Epidermal melanocyte (primary cell): Measurements from ENCODE around the gene ACE.
"Not testable (repeated sequence)": the region's sequence is repeated elsewhere in the genome, so short reads cannot be mapped to it uniquely, and the experiment has no call there.

Experiments used
- DNase-seq: peaks from one replicate; pipeline ENCODE4 v3.0.0; 2011; ENCODE audit warnings: low spot score; ENCODE audit not compliant: insufficient read length

The ACE gene

DNA sequence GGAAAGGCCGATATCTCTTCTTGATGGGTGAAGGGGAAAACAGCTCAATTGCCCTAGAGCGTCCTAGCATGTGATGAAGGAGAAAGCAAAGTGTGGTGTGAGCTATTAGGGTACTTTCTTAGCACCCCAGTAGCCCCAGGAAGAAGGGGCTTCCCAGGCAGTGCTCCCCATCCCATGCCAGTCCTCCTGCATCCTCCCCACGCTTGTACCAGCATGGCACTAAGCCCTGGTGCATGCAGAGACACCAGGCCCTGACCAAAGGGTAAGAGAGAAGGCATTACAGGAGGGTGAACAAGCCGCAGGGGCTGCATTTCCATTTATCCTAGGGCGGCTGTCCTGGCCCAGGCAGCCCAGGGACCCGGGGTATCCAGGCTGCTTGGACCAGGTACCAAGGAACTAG is 33.8 kb upstream of the ACE start:
- no peak for DNase-seq

DNA sequence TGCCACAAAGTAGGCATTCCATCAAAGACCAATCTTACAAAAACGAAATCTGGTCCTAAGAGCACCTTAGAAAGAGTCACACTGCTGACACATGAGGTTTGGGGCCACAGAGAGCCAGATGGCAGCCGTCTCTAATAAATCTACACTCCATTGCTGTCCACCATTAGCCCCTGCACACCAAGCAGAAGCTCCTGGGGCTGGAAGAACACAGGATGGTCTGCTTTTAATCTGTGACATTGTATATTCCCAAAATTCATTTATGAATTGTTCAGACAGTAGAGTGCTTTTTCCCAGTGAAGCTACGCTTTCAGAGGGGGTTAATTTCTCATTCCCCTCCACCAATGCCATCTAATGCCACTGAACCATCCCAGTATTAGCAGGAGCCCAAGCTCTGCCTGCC is 32.4 kb upstream of the ACE start:
- DNase-seq: no peak

DNA sequence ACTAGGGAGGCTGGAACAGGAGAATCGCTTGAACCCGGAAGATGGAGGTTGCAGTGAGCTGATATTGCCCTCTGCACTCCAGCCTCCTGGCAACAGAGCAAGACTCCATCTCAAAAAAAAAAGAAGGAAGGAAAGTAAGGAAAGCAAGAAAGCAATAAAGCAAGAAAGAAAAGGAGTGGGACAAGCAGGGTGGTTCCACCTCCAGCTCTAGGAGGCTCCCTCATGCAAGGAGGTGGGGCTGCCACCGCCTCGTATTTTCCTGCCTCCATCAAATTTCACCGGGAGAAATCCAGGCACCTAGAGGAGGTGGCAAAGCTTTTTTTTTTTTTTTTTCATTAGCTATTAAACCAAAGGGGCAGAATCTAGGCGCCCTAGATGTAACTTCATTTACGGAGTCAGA is 31.8 kb upstream of the ACE start:
- no peak for DNase-seq

DNA sequence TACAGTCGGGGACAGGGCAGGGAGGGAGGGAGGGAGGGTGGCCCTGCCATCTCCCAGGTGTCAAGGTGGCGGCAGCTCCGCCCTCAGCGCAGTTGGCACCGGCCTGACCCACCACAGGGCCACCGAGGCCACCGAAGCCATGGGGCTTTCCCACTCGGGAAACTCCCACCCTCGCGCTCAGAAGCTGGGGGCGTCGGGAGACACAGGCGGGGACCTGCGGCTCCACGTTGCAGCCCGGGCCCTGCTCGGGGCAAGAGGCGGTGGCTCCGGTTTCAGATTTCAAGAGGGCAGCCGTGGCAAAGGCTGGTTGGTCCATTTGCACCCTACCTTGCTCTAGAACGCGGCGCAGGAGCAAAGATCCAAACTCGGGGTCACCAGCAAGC is 31.3 kb upstream of the ACE start:
- no peak for DNase-seq

DNA sequence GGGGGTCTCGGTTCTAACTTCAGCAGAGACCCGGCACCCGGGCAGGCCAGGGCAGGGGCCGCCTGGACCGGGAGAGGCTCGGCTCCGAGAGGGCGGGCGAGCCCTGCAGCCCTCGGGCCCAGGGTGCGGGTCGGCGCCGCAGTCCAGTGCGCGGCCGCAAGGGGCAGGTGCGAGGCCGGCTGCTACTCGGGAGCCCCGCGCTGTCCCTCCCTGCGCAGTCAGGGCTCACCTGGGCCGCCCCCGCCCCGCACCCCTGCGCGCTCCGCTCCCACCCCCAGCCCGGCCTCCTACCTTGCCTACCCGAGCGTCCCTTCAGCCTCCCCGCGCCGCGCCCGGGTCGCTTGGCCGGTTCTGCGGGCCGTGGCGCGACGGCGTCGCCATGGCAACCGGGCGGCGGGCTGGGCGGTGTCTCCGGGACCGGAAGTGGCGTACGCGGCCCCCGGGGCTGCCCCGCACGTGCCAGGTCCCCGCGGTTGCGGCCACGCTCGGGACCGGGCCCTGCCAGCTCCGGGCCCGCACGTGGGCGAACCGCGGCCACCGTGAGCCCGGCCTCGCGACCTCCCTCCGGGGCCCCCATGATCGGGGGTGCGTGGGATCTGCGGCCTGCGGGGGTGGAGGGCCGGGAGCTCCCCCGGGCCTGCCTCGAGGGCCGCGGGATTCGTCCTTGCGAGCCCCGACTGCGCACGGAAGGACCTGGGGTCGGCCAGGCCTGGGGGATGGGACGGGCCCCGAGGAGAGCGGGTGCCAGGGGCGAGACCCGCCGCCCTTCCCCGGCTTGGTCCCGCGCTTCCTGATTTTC is 30.7 kb upstream of the ACE start, which contains the start of gene CYB561:
TSS of gene CYB561 (minus strand) at position 353 of the 799 bp plus-strand sequence. CDS start 8,759 bp downstream, outside the sequence.
- peak; percentile 83 for DNase-seq

DNA sequence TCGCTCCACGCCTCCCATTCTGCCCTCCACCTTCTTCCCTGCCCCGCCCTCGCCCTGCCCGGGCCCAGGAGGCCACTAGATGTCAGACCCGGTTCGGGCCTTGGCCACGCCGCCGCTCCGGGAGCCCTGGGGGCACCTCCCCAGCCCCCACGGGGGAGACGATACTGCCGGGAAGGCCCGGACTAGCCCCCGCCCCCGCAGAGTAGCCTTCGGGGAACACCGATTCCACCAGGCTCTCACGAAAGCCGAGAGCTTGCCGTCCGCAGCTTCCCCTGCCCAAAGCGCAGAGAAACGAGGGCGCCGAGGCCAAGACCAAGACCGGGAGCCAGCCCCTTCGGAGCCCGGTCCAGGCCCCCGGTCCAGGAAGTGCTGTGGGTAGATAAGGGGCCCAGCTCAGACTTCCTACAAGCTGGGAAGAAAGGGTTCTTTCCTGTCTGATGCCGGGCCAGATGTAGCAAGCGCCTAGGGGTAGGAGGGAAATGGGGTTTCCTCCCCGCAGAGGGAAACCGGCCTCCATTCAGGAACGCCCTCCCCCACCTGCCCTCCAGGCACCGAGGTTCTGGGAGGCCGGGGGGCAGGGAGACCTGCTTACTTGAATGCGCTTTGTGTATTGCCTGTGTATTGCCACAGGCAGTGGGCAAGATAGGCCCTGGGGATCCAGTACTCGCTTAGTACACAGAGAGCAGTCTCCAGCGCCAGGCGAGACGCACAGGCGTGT is 29.9 kb upstream of the ACE start:
- DNase-seq: peak; percentile 66

DNA sequence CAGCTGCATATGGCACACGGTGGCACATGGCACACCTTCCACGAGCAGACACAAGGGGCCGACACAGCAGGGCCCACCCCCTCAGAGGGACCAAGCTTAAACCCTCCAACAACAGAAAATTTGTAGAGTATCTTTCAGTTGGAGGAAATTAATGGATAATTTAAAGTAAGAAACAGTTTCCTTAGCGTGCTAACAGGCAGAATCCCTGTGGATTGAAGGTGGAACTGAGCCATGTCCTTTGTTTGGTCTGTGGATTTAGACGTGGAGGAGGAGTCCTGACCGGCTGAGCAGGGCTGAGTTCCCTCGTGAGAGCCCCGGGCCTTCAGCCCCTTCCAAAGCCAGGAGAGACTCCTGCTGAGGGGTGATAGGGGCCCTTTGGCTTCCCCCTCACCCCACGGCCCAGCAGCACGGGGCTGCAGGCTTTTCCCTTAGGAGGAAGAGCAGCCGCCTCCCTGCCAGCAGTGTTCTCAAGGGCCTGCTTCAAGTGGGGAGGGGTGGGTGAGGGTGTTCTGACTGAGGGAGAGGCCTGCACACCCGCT is 29.3 kb upstream of the ACE start:
- no peak for DNase-seq

DNA sequence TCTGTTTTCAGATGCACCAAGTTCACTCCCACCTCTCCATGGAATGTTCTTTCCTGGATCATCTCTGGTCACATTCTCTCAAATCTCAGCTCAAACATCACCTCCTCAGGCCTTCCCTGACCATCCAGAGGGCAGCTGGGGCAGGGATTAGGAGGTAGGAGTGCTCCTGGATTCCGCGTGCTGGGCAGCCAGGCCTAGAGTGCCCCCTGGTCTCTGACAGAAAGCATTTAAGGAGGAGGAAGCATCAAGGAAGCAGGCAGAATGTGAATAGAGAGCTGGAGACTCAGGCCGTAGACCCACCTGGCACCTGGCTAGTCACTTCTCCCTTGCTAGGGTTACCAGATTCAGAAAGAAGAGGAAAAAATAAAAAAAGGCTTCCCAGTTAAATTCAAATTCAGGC is 28.2 kb upstream of the ACE start:
- no peak for DNase-seq

DNA sequence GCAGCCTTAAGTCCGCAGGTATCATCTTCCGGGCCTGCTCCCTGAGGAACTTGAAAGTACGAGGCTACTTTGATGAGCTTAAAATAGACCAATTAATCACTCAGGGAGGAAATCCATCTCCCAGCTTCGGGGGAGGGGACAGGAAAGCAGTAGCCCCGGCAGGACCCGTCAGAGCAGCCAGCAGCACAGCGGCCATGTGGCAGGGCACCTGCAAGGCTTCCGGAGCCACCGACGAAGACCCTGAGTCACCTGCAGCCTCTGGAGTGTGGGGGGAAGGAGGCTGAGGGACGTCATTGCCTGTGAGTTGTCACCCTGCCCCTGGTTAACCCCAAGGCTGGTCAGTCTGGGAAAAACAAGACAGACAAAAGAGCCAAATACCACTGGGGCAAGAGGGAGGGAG is 26.3 kb upstream of the ACE start:
- no peak for DNase-seq

DNA sequence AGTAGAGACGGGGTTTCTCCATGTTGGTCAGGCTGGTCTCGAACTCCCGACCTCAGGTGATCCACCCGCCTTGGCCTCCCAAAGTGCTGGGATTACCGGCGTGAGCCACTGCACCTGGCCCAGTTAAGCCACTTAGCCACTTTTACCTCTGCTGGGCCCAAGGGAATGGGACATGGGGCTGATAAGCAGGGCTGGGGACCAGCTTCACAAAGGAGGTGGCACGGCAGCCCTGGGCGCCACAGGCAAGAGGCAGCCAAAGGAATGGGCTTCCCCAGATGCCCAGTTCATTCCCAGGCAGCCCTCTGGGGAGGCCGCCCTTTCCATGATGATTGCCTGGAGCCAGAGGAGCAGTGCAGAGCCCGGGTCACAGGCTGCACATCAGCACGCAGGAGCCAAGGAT is 25.7 kb upstream of the ACE start:
- DNase-seq: no peak

DNA sequence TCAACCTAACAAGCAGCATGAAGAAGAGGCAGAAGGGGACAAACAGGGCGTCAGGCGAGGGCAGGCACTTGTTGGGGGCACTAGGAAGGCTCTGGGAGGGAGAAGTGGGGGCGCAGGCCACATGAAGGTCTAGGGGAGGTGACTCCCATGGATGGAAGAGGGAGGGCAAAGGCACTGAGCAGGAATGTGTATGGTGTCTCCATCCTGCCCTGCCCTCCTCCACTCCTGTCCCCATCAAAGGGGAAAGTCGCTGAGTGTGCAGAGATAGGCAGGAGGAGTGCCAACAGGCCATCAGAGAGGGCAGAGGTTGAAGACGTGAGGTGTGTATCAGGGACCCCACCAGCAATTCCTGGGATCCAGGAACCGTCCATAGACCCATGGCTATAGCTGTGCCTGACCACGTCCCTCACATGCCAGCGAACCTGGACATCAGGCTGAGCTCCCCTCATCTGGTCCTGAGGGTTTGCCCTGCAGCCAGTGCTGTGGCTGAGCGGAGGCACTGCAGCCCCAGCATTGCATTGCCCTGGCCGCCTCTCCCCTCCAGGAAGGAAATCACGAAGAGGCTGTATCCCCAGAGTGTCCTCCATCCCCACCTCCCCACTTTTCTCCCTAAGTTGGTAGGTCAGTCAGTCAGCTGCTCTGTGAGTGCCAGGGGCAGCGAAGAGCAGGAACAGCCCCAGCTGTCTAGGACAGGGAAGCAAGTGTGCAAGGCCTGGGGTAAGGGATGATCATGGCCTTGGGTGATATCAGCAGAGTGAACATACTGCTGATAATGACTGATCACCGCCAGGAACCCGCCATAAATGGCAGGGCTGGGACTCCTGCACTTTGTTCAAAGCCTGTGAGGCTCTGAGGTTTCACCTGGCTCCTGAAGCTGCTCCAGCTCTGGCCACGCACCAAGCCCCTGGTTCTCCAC is 24.6 kb upstream of the ACE start:
- no peak for DNase-seq

DNA sequence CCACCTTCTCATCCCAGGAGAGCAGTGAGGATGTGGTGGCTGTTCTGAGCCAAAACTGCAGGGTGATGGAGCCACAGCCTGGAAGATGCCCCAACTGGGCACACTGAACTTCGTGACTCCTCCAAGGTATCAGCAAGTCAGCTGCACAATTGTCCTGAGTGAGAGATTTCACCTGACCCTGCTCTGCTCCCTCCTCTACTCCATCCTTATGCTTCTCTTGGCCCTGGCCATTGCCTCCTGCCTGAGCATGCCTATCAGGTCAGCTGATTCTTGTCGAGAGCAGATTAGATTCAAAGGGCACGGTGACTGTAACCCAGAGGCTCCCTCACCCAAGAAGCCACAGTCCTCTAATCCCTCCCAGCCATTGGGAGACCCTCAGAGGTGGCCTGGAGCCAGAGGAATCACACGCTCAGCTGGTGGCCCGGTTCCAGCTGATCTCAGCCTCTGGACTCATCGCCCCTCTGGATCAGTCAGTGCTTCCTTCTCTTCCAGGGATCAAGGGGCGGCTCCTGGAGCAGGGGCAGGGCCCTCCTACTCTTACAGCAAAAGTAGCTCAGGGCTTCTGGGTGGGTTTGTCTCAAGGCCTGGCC is 23.8 kb upstream of the ACE start:
- no peak for DNase-seq

DNA sequence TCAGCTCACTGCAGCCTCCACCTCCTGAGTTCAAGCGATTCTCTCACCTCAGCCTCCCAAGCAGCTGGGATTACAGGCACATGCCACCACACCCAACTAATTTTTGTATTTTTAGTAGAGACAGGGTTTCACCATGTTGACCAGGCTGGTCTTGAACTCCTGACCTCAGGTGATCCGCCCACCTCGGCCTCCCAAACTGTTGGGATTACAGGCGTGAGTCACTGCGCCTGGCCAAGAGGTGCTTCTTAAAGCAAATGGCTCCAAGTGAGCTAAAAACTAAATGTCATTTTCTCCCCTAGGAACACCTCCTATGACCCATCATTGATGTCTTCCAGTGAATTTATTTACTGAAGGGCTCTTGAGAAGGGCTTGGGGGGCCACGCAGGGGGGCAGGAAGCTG is 22.5 kb upstream of the ACE start:
- not testable (repeated sequence) for DNase-seq

DNA sequence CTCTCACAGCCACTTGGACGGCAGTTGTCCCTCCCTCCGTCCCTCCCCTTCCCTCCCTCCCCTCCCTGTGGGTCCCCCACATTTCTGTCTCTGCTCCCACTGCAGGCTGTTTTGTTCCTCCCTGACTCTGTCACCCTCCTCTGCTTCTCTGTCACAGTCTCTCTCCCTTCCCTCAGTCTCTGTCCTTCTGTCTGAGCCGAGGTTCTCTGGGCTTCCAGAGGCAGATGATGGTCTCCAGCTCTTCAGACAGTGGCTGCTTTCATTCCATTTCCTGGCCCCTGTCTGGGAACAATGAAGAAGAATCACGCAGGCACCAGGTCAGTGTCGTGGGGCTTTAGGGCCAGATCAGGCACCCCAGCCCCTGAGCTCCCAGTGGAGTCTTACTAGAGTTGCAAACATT is 21.9 kb upstream of the ACE start:
- no peak for DNase-seq

DNA sequence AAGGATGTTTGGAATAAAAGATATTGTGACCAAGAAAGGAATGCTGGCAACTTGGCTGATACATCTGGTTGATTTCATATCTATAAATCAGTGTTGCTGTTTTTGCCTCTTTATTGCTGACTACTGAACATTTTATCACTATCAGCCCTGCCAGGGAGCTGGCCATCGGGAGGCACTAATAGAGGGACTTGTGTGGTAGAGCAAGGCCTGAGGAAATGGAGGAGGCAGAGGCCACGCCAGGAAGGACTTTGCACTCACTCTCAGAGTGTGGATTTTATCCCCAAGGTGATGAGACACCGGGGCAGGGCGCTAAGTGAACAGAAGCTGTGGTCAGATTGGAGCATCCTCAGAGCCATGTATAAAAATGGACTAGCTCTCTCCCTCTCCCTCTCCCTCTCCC is 21.4 kb upstream of the ACE start:
- no peak for DNase-seq

DNA sequence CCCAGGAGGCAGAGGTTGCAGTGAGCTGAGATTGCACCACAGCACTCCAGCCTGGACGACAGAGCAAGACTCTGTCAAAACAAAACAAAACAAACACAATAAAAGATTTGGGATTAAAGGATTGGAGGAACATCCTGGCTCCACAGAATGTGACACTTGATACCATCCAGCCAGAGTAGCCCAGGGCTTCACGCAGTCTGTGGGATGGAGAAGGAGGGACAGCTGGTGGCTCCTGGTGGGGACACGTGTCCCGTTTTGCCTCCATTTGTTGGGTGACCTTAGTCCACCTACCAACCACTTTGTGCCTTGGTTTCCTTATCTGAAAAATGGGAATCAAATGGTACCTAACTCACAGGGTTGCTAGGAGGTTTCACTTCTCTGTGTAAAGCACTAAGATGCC is 18.4 kb upstream of the ACE start:
- DNase-seq: no peak

DNA sequence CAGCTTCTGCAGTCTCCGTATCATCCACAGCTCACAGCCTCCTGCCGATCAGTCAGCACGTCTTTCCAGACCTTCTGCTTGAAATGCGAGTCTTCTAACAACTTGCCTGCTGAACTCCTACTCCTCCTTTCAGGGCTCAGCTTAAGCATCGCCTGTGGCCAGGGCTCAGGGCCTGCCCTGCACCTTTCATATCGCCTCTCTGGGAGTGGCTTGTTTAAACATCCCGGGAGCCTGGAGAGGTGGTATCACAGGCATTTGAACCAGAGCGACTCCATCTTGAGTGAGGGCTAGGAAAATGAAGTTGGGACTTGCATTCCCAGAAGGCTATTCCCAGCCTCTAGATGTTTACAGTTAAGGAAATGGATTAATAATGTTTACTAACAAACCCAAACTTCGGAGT is 16.8 kb upstream of the ACE start:
- no peak for DNase-seq

DNA sequence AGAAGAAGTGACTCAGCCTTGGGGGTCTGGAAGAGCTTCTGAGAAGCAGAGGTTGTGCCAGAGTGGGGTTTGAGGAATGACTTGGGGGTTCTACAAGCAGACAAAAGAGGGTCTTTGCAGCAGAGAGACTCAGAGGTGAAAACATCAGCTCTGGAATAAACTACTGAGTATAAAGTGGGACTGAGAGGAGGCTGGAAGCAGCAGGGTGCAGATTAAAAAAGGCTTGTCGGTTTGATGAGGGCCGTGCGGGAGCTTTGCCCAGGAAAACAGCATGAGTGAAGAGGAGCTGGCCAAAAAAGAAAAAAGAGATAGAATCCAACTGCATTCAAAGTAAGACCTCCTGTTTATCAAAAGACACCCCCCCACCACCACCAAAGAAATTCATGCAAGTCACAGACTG is 13.1 kb upstream of the ACE start:
- no peak for DNase-seq

DNA sequence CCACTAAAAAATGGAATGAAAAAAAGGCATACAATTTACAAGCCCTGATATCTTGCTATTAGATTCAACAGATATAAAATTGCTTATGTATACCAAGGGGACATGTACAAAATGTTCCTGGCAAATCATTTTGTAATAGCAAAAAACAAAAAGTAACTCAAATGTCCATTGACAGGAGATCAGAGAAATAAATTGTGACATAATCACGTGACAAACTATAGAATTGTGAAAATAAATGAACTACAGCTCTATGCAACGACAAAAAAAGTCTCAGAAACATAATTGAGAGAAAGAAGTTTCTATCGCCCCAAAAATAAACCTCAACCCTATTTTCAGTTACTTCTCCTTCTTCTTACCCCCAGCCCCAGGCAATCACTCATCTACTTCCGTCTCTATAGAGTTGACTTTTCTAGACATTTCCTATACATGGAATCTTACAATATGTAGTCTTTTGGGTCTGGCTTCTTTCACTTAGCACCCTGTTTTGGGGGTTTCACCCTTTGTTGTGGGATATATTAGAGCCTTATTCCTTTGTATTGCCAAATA is 12.1 kb upstream of the ACE start:
- DNase-seq: no peak

DNA sequence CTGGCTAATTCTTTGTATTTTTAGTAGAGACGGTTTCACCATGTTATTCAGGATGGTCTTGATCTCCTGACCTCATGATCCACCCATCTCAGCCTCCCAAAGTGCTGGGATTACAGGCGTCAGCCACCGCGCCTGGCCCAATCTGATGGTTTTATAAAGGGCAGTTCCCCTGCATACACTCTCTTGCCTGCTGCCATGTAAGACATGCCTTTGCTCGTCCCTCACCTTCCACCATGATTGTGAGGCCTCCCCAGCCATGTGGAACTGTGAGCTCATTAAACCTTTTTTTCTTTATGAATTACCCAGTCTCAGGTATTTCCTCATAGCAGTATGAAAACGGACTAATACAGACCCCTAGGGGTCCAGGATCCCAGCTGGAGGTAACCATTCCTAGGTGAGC is 8.8 kb upstream of the ACE start:
- not testable (repeated sequence) for DNase-seq

DNA sequence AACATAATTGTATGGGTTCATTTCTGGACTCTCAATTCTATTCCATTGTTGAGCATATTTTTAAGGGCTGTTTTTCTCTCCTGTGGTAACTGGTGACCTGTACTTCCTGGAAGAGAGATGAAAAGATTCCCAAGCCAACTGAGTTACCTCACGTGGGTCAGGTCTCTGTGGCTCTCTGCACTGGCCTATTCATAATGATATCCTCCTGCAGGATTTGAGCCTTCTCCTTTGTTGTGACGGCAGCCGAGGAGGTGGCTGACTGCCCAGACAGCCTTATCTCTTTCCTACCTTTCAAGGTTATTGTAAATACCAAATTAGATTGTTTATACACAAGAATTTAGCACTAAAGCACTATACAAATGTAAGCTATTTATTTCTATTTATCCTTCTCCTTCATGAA is 2.7 kb upstream of the ACE start:
- DNase-seq: no peak
